Common myeloid progenitor, CD34-positive (primary cell): ENCODE measurements around the gene FOXP1.

ENCODE experiments used
- CTCF ChIA-PET: fragments of 350-600 bp; sonication (Branson Sonifier 250); formaldehyde crosslinking; loops from one replicate; lab custom pipeline; 2021; ENCODE audit warnings: antibody characterized with exemption; lab: Charles Lee
- POLR2A ChIA-PET: fragments of 350-600 bp; sonication (Branson Sonifier 250); formaldehyde crosslinking; loops from one replicate; lab custom pipeline; 2021; ENCODE audit warnings: antibody characterized with exemption; lab: Charles Lee
- DNase-seq, 3 donors: peaks; one replicate each; pipeline versions ENCODE4 v3.0.0 to v3.0.0-alpha.2; 2013
- H3K27ac ChIP-seq, 2 experiments: 1 replicate in 1 of 2; 2 replicates in 1 of 2; pipeline ENCODE4 v1.7.0; 2013; ENCODE audit warnings: inconsistent platforms in 2 of 2, low read length in 2 of 2, mild to moderate bottlenecking in 2 of 2, low read depth in 1 of 2, moderate library complexity in 1 of 2; ENCODE audit not compliant: severe bottlenecking in 2 of 2, insufficient read depth in 1 of 2, poor library complexity in 1 of 2
- H3K27me3 ChIP-seq, 5 experiments: replicated peaks in 2 of 5; 1 replicate in 3 of 5; 2 replicates in 2 of 5; pipeline versions ENCODE4 v1.6.1 to v1.7.0; 2013; ENCODE audit warnings: low read length in 4 of 5, mild to moderate bottlenecking in 2 of 5, moderate library complexity in 2 of 5, inconsistent platforms in 1 of 5; ENCODE audit not compliant: insufficient read depth in 5 of 5, control insufficient read depth in 4 of 5
- H3K36me3 ChIP-seq, 4 experiments: 1 replicate in 2 of 4; 2 replicates in 2 of 4; pipeline versions ENCODE4 v1.6.1 to v1.7.0; 2013; ENCODE audit warnings: low read length in 3 of 4, control low read depth in 1 of 4, mild to moderate bottlenecking in 1 of 4; ENCODE audit not compliant: control insufficient read depth in 4 of 4, insufficient read depth in 4 of 4
- H3K4me1 ChIP-seq, 4 experiments: 1 replicate in 3 of 4; 2 replicates in 1 of 4; pipeline versions ENCODE4 v1.6.1 to v1.7.1; 2013; ENCODE audit warnings: low read length in 3 of 4, mild to moderate bottlenecking in 3 of 4, control low read depth in 1 of 4, inconsistent platforms in 1 of 4, moderate library complexity in 1 of 4; ENCODE audit not compliant: control insufficient read depth in 4 of 4, insufficient read depth in 4 of 4; ENCODE audit errors: control extremely low read depth in 1 of 4
- H3K4me3 ChIP-seq, 7 experiments: 1 replicate in 4 of 7; 2 replicates in 3 of 7; pipeline versions ENCODE4 v1.5.1 to v1.7.0; 2013; ENCODE audit warnings: mild to moderate bottlenecking in 7 of 7, low read length in 6 of 7, moderate library complexity in 6 of 7, inconsistent platforms in 2 of 7, low read depth in 2 of 7, control low read depth in 1 of 7; ENCODE audit not compliant: insufficient read depth in 4 of 7, control insufficient read depth in 1 of 7; ENCODE audit errors: extremely low read depth in 1 of 7
- H3K9me3 ChIP-seq, 5 experiments: 1 replicate in 4 of 5; 2 replicates in 1 of 5; pipeline versions ENCODE4 v1.6.1 to v1.7.1; 2013; ENCODE audit warnings: low read length in 4 of 5, mild to moderate bottlenecking in 2 of 5, inconsistent platforms in 1 of 5, low read depth in 1 of 5, moderate library complexity in 1 of 5; ENCODE audit not compliant: control insufficient read depth in 4 of 5, insufficient read depth in 2 of 5; ENCODE audit errors: control extremely low read depth in 1 of 5
- WGBS: methylation state at CpG from one replicate; pipeline ENCODE4 v1.1.5; 2013; ENCODE audit not compliant: insufficient coverage; 5-methylcytosine and 5-hydroxymethylcytosine counted together

The FOXP1 gene

DNA sequence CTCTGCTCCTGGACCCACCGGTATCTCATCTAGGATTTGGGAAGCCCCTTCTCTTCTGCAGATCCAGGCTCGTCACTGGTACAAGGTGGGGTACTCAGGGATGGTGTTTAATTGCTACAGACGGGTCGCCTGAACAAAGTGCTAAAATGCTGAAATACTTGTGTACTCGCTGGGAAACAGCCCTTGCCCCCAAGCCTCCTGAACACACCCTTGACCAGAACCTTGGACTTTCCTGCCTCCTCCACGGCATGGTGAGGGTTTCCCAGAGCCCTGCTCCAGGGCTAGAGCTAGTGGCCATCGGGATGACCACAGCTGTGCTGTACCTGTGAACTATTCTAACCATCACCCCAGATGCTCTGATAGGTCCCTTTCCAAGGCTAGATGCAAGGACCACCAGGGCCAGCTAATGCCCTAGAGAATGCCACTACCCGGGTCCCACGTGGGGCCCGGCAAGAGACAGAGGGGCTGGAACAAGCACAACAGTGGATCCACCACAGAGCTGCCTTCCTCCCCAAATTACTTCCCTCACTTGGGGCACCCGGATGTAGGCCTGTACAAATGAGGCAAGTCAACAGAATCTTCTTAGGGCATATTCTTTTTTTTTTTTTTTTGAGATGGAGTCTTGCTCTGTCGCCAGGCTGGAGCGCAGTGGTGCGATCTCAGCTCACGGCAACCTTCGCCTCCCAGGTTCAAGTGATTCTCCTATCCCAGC is 267.3 kb downstream of the FOXP1 start:
- CTCF ChIA-PET = interaction anchor here (0.7 to 1.7 kb wide), 5 partner anchors 9 to 85 kb away, joined by 3 to 5 read pairs (median 3); no protein-coding TSS in a partner anchor
- Histone ChIP-seq H3K4me3 (peak overlapping the region in 3 of 7 experiments; percentile 5 to 40 (median 25)), H3K4me1 (peaks cover 25 to 65% (median 48%) of the 10 kb centered on the region in 4 experiments), H3K36me3 (peaks cover 0 to 4% (median 0%) of the 10 kb centered on the region in 4 experiments), H3K27ac (peak overlapping the region; percentile 4 to 73), H3K27me3 (no peaks in the 10 kb centered on the region), H3K9me3 (no peaks in the 10 kb centered on the region)
- POLR2A ChIA-PET = no interaction called here
- peak in 2 of 3 donors; percentile 34 to 54 for DNase-seq
- WGBS = 72% methylated on average over 14 of the region's 16 CpGs

DNA sequence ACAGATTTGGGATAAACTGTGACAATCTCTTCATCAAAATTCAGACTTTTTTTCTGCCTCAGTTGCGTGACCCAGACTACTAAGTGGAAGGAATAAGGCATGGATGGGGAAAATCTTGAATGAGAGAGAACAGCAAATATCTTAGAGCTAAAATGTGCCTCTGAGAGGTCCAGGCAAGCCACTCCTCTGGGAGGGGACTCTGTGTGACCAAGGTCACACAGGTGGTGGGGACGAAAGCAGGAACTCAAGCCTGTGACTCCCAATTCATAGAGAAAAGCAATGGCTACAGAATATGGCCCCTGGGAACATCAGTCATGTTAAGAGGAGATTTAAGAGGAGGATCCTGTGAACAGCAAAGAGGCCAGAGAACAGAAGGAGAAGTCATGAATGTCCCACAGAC is 268.1 kb downstream of the FOXP1 start:
- H3K27ac ChIP-seq = peak overlapping the region in 1 of 2 experiments; percentile 22
- H3K9me3 ChIP-seq = no peaks in the 10 kb centered on the region
- H3K27me3 ChIP-seq = no peaks in the 10 kb centered on the region
- ChIA-PET CTCF (interaction anchor here (1.6 kb wide), 1 partner anchor 9 kb away, joined by 5 read pairs; no protein-coding TSS in a partner anchor), POLR2A (no interaction called here)
- DNase-seq = no peak
- H3K4me3 ChIP-seq = peak overlapping the region in 1 of 7 experiments; percentile 13
- H3K36me3 ChIP-seq = peaks cover 0 to 2% (median 0%) of the 10 kb centered on the region in 4 experiments
- 83% methylated on average over 1 of the region's 2 CpGs for WGBS
- peaks cover 25 to 71% (median 52%) of the 10 kb centered on the region in 4 experiments for H3K4me1 ChIP-seq

DNA sequence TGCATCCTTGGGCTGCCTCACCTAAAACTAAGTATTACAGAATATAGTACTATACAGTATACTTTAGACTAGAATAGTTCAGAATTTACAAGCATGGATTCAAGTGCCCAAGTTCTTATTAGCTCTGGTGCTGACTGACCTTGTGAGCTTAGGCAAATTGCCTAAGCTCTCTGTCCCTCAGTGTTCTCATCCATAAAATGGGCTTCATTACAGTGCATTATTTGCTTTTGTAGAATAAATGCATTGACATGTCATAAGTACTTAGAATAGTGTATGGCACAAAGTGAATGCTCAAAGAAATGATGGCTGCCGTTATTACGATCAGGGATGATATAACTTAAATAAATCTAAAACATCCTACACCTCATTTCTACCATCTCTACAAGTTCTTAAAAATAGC is 269.7 kb downstream of the FOXP1 start:
- no CpG with 5 or more reads among the region's 2 CpGs for WGBS
- Histone ChIP-seq H3K4me3 (no peak overlapping the region), H3K9me3 (no peaks in the 10 kb centered on the region), H3K27me3 (no peaks in the 10 kb centered on the region), H3K4me1 (peaks cover 35 to 74% (median 60%) of the 10 kb centered on the region in 4 experiments), H3K27ac (no peak overlapping the region), H3K36me3 (peaks cover 0 to 2% (median 0%) of the 10 kb centered on the region in 4 experiments)
- CTCF ChIA-PET = interaction anchor here (1.4 to 2.1 kb wide), 2 partner anchors 9 to 83 kb away, joined by 4 to 5 read pairs; no protein-coding TSS in a partner anchor
- DNase-seq = no peak
- POLR2A ChIA-PET = no interaction called here

DNA sequence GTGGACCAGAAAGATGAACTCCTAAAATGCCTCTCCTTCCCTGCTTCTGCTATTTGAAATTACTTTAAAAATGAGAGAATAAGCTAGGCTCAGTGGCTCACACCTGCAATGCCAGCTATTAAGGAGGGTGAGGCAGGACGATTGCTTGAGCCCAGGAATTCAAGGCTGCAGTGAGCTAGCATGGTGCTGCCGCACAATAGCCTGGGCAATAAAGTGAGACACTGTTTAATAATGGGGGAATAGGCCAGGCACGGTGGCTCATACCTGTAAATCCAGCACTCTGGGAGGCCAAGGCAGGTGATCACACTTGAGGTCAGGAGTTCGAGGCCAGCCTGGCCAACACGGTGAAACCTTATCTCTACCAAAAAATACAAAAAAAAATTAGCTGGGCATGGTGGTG is 271.1 kb downstream of the FOXP1 start:
- 92% methylated on average over 2 of the region's 5 CpGs for WGBS
- Histone ChIP-seq H3K27me3 (no peaks in the 10 kb centered on the region), H3K36me3 (peaks cover 0 to 4% (median 0%) of the 10 kb centered on the region in 4 experiments), H3K4me3 (no peak overlapping the region), H3K27ac (no peak overlapping the region), H3K9me3 (no peaks in the 10 kb centered on the region), H3K4me1 (peaks cover 30 to 73% (median 54%) of the 10 kb centered on the region in 4 experiments)
- POLR2A ChIA-PET = interaction anchor here (0.7 to 1.1 kb wide), 2 partner anchors 13 to 270 kb away, joined by 3 read pairs; no protein-coding TSS in a partner anchor
- CTCF ChIA-PET = interaction anchor here (0.9 to 2.3 kb wide), 4 partner anchors 10 to 131 kb away, joined by 3 to 5 read pairs (median 5); no protein-coding TSS in a partner anchor
- no peak for DNase-seq

DNA sequence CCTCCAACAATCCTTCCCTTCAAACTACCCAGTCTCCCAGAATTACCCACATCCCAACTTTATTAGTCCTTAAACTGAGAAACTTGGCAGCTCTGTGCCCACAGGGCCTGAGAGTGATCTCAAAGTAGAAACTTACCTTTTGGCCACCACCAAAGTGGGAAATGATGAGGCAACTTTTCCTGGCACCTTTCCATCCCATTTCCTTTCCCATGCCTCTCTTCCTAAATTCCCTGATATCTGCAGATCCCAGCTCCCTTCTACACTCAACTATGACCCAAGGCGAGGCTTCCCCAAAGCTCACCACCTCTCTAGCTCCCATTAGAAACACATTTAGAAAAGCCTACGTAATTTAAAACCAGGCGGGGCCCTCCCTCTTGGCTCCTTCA is 271.9 kb downstream of the FOXP1 start:
- H3K4me3 ChIP-seq = no peak overlapping the region
- peaks cover 26 to 66% (median 46%) of the 10 kb centered on the region in 4 experiments for H3K4me1 ChIP-seq
- ChIA-PET POLR2A (interaction anchor here (0.6 to 1.1 kb wide), 3 partner anchors 13 to 271 kb away, joined by 3 to 7 read pairs (median 3); no protein-coding TSS in a partner anchor), CTCF (interaction anchor here (0.8 to 2.3 kb wide), 8 partner anchors 11 to 199 kb away, joined by 3 to 8 read pairs (median 5); no protein-coding TSS in a partner anchor)
- H3K27me3 ChIP-seq = no peaks in the 10 kb centered on the region
- no peak for DNase-seq
- WGBS = no CpG with 5 or more reads among the region's 3 CpGs
- peaks cover 0 to 4% (median 0%) of the 10 kb centered on the region in 4 experiments for H3K36me3 ChIP-seq
- H3K27ac ChIP-seq = no peak overlapping the region
- no peaks in the 10 kb centered on the region for H3K9me3 ChIP-seq

DNA sequence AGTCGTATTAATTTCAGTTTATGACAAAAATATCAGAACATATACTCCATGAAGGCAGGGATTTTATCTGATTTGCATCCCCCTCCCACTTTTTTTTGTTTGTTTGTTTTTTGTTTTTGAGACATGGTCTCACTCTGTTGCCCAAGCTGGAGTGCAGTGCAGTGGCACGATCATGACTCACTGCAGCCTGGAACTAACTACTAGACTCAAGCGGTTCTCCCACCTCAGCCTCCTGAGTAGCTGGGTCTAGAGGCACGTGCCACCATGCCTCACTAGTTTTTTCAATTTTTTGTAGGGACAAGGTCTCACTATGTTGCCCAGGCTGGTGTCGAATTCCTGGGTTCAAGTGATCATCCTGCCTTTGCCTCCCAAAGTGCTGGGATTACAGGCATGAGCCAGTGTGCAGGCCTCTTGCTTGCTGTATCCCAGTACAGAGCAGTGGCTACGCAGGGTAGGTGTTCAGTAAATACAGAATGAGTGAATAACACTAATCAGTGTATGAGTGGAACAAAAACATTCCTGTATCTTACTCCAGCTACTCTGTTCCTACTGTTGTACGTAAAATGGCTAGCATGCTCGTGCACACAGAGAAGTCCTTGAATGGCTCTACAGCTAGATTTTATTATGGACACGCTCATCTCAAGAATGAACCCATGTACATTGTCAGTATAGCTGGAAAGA is 272.4 kb downstream of the FOXP1 start:
- no peak overlapping the region for H3K27ac ChIP-seq
- peaks cover 0 to 4% (median 0%) of the 10 kb centered on the region in 4 experiments for H3K36me3 ChIP-seq
- H3K4me3 ChIP-seq = no peak overlapping the region
- WGBS = 93% methylated on average over 8 of the region's 9 CpGs
- no peaks in the 10 kb centered on the region for H3K27me3 ChIP-seq
- CTCF ChIA-PET = interaction anchor here (0.8 to 2.3 kb wide), 6 partner anchors 73 to 341 kb away, joined by 3 to 8 read pairs (median 4); no protein-coding TSS in a partner anchor
- POLR2A ChIA-PET = interaction anchor here (0.6 kb wide), 1 partner anchor 111 kb away, joined by 7 read pairs; no protein-coding TSS in a partner anchor
- DNase-seq = peak in 1 of 3 donors; percentile 50
- no peaks in the 10 kb centered on the region for H3K9me3 ChIP-seq
- peaks cover 26 to 63% (median 44%) of the 10 kb centered on the region in 4 experiments for H3K4me1 ChIP-seq
